GM21360 (cell line): ENCODE data around the gene INTS14.
"Not testable (repeated sequence)": the region's sequence is repeated elsewhere in the genome, so short reads cannot be mapped to it uniquely, and the experiment has no call there.

ENCODE experiments used
- ATAC-seq: cut with Tn5 transposase; IDR thresholded peaks from one replicate; pipeline ENCODE4 v1.9.1; 2021; ENCODE audit warnings: mild to moderate bottlenecking, moderate library complexity; ENCODE audit not compliant: unreplicated experiment

The INTS14 gene

DNA sequence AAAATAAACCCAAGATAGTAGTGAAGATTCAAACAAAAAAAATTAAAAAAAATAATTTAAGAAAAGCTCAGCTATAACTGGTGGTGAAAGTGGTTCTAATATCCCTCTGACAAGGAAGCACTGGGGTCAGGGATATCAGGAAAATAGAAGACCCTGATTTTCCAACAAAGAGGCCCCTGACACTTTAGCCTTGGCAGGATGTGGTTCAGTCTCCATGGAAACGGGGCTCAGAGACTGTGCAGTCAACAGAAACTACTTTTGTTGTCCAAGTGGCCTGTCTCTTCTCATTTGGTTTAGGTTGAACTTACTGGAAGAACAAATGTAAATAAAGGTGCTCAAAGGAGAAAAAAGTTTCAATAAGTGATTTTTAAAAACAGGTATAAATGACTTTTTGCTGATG is 27.2 kb downstream of the INTS14 start:
- no peak for ATAC-seq

DNA sequence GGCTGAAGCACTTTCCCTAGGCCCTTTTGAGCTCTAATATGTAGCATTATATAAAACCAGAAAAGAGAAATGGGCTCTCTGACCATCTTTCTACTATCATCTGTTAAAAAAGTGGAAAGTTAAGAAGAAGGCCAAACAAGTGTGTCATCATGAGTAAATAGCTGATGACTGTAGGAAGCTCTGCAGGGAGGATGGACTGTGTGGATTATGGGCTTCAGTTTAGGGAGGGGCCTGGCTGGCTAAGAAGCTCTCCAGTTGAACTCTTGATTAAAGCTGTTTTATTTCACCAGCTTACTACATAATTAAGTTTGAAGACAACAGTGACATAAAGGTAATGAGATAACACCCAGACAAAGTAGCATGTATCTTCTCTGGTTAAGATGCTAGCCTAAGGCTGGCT is 30.6 kb downstream of the INTS14 start:
- no peak for ATAC-seq

DNA sequence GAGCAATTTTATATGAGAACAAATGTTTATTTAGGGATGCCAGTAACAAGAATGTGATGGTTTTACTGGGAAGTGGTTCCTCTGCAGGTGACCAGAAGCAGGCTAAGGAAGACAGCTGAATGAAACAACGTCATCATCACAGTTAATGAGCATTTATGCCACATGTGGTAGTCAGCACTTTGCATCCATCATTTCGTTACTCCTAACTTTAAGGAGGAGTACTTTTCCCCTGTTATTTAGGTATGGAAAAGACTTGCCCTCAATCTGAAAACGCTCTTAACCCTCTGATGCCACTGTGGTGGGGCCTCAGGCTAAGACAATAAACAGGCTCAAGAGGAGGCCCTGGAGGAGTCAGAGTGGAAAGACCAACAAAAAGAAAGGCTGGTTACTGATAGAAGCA is 31.2 kb downstream of the INTS14 start:
- ATAC-seq = no peak

DNA sequence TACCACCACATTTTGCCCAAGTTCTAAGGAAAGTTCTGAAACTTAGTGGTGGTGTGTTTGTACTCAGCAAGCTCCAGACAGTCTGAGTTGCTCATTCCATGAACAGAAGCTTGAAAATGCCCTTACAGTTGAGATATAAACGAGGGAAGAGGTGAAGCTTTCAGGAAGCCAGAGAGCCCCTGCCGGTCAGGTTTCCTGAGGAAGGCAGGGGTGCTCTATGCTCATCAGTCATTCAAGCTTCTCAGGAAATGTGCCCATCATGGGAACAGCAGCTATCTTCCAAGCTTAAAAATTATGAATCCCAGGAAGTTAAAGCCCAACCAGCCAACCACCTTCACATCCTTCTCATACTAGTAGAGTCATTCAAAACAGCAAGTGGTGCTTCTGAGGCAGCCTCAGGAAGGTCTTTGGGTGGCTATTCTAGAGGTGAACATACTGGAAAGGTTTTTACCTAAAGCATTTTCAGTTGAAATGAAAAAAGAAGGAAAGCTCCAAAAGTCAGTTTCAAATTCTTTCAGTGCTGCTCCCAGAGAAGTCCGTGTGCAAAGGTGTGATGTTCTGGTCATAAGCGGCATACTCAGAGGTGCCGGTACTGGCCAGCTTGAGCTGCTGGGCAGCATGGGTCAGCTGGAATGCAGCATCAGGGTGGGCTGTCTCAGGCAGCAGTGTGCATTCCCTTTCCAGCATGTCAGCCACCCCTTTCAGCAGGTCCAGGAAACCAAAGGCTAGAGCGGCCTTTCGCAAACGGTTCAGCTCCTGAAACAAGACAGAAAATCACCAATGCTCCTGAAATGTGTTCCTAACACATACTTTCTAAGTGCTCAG is 31.8 kb downstream of the INTS14 start:
- no peak for ATAC-seq

DNA sequence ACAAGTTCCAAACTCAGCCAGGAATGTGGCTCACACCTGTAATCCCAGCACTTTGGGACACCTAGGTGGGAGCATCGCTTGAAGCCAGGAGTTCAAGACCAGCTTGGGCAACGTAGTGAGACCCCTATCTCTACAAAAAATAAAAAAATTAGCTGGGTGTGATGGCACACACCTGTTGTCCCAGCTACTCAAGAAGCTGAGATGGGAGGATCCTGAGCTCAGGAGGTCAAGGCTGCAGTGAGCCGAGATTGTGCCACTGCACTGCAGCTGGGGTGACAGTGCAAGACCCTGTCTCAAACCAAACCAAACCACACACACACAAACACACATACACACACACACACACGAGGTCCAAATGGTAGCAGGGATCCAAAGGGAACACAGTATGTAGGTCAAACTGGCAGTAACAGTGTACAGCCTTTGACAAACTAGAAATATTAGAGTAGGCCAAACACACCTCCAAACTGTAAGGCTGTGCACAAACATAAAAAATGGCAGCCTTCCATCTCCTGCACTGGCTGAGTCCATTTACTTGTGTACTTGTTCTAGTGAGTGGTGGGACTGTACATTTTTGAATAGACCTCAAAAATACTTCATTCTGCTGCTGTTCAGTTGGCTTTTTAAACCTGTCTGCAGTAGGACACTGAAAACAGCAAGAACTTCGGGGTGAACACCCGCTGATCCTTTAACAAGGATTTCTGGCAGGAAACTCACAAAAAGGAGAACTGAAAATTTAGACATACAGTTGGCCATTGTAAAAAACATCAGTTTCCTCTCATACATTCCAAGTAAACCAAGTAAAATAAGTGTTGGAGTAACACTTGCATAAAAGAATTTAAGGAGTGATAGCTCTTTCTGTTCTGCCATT is 33.6 kb downstream of the INTS14 start:
- ATAC-seq = no peak

DNA sequence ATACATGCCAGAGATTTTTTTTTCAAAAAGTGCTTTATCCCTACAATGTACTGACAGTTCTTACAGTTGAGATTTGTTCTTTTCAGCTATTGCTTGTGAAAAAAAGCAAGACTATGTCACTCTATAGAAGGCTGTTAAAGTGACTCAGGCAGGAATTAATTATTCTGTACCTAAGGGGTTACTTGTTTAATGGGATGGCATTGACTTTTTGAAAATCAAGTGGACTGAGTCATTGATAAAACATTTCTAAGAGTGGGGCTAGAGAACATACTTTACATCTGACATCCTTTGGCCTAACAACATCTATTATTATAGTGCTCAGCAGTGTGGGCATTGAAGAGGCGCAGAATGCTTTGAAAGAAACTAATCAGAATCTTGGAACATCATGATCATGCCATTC is 34.3 kb downstream of the INTS14 start:
- ATAC-seq = no peak

DNA sequence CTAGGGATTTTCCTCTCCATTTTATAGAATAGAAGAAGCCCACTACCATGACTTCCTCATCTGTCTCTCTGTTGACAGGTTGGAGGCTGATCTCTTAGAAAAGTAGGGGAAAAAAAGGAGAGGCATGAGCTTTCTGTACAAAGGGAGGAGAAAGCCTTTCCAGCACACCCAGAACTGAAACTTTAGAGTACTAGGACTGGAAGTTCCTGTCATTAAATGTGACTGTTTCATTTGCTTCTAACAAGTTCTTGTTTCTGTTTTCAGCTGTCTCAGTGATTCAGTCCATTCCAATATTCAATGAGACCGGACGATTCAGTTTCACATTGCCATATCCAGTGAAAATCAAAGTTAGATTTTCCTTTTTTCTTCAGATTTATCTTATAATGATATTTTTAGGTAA is 39.0 kb downstream of the INTS14 start:
- no peak for ATAC-seq

DNA sequence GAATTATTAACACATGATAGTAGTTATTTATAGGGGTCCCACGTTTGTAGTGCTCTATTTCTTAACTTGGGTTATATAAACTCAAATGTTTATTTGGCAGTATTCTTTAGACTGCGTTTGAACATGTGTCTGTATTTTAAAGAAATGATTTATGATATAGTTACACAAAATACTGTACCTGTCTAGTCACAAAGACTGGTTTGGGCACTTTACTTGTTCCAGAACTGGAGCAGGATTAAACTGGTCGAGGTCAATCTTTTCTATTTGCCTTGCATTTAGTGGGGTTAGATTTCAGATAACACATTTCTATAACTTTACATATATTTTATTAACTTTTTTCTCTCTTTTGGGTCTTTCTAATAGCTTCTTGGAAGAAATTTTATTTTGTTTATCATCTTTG is 41.2 kb downstream of the INTS14 start:
- no peak for ATAC-seq

DNA sequence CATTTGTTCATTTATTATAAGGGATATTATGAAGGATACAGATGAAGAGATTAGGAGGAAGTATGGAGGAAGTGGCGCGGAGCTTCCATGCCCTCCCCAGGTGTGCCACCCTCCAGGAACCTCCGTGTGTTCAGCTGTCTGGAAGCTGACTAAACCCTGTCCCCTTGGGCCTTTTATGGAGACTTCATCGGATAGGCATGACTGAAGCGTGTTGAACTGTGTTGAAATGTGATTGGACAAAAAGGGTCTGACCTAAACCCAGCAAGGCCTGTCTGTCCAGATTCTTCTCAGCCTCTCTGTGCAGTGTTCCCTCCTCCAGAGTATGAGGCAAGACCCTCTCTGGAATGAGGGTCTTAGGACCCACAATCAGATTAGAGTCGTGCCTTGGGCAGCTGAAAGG is 49.0 kb downstream of the INTS14 start:
- ATAC-seq = no peak

DNA sequence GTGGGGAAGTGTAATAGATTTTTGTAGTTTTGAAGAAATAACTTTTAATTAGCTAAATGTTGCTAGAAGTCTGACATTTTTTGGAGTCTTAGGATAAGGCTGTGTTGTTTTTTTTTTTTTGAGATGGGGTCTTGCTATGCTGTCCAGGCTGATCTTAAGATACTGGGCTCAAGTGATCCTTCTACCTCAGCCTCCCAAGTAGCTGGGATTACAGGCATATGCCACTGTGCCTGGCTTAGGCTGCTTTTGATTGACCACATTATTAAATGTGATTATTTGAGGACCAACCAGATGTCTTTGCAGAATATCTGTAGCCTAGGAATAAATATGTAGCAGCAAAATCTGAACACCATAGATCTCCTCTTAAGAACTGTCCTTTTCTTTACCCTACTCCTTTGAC is 51.0 kb downstream of the INTS14 start:
- no peak for ATAC-seq

DNA sequence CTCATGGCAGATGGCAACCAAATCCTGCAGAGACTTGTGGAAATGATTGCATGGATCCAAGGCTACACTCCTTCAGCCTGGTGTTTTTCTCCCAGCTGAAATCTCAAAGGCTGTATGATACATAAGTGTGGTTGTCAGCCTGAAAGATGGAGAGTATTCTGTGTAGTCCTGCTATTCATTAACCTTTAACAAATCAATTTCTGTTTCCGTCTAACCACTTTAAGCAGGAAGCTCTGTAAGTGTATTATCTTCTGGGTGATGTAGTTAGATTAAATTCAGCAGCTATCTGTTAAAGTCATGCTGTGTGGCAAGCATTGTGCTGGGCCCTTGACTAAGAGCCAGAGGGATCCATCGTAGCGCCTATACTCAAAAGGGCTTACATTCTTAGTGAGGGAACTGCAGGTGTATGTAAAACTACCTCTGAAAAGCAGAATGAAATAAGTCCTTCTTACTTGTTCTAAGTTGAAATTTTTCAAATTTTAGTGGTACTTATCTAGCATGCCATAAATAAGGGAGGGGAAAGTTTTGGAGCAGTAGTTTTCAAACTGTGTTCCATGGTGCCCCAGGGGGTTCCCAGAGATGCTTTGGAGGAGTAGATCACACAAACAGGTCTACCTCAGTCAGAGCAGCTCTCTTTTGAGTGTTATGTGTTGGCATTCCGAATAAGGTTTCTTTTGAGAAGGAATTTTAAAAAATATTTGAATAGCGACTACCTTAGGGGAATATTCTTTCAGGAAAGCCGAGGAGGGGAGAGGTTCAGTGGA is 51.8 kb downstream of the INTS14 start:
- no peak for ATAC-seq

DNA sequence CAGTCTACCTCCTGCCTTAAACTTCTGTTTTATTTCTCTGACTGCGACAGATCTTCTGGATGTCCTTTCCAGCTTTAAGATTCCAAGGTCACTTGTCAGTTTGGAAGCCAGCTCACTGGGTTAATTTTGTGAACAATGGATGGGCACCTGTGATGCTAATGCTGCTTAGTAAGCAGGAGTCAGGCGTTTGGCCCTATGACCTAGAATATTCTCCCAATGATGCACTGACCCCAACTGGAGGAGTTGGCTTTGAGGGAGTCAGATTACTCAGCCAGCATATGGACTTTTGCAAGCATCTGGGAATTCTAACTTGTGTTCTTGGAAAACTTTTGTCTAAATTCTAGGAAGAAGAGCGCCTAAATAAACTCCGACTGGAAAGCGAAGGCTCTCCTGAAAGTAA is 52.6 kb downstream of the INTS14 start:
- no peak for ATAC-seq

DNA sequence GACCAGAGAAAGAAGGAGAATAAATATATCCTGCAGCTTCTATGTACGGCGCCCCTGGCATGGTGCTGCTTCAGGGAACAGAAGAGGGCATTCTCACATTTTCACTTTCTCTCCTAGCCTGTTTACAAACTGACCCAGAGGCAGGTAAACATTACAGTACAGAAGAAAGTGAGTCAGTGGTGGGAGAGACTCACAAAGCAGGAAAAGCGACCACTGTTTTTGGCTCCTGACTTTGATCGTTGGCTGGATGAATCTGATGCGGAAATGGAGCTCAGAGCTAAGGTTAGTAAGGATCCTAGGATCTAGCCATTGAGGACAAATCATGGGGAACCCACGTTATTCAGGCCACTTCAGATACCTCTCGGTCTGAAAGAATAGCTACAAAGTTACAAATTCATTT is 54.3 kb downstream of the INTS14 start:
- no peak for ATAC-seq

DNA sequence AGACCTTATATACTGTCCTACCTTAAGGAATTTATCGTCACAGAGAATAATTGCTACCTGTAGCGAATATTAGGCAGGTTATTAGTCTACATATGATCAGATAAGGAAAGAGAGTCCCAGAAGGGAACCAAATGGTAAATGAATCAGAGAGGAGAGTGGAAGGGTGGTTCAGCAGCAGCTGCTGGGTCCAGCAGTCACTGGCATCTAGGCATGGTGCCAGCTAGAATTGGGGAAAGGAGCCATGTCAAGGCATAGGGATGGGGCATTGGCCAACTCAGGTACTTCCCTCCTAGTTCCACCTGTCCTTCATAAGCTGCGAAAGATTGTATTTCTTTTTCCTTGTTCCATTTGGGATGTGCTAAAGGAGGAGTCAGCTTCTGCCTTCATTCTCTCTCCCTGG is 57.2 kb downstream of the INTS14 start:
- ATAC-seq = no peak

DNA sequence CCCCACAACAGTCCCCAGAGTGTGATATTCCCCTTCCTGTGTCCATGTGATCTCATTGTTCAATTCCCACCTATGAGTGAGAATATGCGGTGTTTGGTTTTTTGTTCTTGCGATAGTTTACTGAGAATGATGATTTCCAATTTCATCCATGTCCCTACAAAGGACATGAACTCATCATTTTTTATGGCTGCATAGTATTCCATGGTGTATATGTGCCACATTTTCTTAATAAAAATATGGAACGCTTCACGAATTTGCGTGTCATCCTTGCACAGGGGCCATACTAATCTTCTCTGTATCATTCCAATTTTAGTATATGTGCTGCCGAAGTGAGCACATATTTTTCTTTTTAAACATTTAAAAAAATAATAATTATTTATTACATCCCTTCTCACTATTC is 58.1 kb downstream of the INTS14 start:
- ATAC-seq = not testable (repeated sequence)

DNA sequence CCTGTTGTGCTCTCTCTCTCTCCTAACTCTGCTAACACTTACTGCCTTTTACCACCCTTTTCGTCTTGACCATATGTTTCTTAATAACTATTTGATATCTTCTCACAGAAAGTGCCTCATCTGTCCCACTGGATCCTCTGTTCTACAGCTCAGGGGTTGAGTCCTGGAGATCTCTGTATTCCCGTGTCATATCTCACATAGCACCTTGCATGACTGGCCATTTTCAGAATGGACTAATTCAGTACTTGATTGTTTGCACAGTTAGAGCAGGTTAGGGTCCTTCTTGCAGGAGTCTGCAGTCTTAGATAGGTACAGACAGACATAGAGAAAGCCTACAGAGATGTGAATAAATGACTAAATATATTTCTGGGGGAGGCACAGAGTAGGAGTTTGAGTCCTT is 59.7 kb downstream of the INTS14 start:
- no peak for ATAC-seq

DNA sequence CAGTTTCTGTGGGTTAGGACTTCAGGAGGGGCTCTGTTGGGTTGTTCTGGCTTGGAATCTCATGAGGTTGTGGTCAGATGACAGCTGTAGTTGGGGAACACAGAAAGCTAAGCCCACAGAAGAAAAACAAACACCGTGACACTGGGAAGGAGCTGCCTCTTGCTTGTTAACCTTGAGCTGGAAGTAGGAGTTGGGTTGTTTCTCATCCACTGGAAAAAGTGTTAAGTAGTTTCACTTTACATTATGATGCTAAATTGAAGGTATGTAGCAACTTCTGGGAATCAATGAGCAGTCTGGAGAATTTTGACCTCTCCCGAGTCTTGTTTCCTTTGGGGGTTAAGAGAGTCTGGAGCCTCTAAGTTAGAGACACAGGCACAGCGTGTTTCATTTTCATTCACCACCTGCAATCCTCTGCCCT is 60.2 kb downstream of the INTS14 start:
- no peak for ATAC-seq

DNA sequence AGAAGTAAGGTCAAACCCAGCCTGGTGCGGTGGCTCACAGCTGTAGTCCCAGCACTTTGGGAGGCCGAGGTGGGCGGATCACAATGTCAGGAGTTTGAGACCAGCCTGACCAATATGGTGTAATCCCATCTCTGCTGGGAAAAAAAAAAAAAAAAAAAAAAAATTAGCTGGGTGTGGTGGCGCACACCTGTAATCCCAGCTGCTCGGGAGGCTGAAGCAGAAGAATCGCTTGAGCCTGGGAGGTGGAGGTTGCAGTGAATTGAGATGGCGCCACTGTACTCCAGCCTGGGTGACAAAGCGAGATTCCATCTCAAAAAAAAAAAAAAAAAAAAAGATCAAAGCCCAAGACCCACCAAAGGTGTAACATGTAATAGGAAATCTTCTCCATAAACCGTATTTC is 61.6 kb downstream of the INTS14 start:
- ATAC-seq = not testable (repeated sequence)

DNA sequence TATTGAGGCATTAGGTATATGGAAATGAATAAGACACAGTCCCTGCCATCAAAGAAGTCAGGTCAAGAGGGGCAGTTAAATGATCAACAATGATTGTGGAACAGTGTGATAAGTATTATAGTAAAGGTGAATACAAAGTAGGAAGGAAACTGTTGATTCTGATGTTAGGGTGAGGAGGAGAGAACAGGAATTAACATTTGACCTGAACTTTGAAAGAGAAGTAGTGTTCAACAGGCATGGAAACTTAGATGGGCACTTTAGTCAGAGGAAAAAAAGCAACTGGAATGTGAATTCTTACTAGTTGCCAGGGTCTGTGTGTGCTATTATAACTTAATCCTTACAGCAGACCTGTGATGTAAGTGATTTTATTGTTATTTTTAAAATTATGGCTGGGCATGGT is 63.1 kb downstream of the INTS14 start:
- no peak for ATAC-seq

DNA sequence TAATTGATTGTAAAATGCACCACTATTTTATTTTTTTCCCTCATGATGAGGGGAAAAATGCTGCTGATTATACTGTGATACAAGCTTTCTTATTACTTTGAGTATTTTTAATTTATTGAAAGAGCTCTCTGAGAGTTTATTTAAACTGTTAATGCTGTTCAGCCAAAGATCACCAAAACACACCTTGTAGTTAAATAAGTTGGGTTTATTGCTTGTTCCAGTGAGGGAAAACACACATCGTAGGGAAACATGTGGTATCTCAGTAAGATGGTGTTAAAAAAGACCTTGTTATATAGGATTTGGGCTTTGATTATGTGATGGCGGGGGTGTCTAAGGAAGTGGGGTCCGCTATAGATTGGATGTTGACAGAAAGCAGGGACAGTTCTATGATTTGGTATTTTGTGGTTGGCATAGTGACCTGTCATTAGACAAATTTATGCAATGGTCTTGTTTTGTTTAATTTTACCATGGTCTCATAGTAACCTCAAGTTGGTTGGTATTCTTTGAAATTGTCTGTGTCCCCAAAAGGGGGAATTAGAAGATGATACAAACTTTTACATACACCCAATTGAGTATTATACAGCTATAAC is 69.6 kb downstream of the INTS14 start:
- no peak for ATAC-seq

DNA sequence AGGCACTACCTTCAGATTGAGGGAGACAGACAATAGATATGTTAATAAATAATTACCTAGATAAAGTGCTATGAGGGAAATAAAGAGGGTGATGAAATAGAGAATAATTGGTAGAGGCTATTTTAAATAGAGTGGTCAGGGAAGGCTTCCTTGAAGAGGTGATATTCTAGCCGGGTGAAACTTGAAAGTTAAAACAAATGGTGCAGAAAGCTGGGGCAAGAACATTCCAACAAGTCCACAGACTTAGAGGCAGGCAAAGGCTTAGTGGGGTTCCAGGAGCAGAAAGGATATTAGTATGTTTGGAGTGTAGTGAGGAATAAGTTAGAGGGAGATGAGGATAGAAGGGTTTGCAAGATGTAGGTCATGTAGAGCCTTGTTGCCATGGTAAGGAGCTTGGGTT is 70.6 kb downstream of the INTS14 start:
- ATAC-seq = no peak
